Esophagus muscularis mucosa (tissue), 4 donors: ENCODE data around the gene SYNDIG1L. TPM values are rescaled to one million over a fixed set of nuclear protein-coding genes. Genes with fewer than 3 reads are reported as not detected.
"Not testable (repeated sequence)": the region's sequence is repeated elsewhere in the genome, so short reads cannot be mapped to it uniquely, and the experiment has no call there.

ENCODE experiments used
- DNase-seq: peaks from one replicate; pipeline ENCODE4 v3.0.0-alpha.2; 2017; ENCODE audit errors: extremely low spot score
- H3K27ac ChIP-seq, 4 donors: fragments of 200-600 bp; sonication (generic); replicated peaks in 1 of 4; 1 replicate in 3 of 4; 2 replicates in 1 of 4; pipeline ENCODE4 v1.5.1; 2016 to 2019; ENCODE audit warnings: mild to moderate bottlenecking in 1 of 4
- H3K27me3 ChIP-seq, 4 donors: fragments of 200-600 bp; sonication (generic); one replicate each; pipeline versions ENCODE4 v1.5.1 to v1.6.0; 2016 to 2019
- H3K36me3 ChIP-seq, 4 donors: fragments of 200-600 bp; sonication (generic); one replicate each; pipeline ENCODE4 v1.5.1; 2016 to 2019
- H3K4me1 ChIP-seq, 4 donors: fragments of 200-600 bp; sonication (generic); one replicate each; pipeline ENCODE4 v1.5.1; 2016 to 2019
- H3K4me3 ChIP-seq, 4 donors: fragments of 200-600 bp; sonication (generic); 1 replicate in 2 of 4; 2 replicates in 2 of 4; pipeline ENCODE4 v1.5.1; 2016 to 2019; ENCODE audit warnings: mild to moderate bottlenecking in 4 of 4, moderate library complexity in 1 of 4
- H3K9me3 ChIP-seq, 4 donors: fragments of 200-600 bp; sonication (generic); 1 replicate in 3 of 4; 2 replicates in 1 of 4; pipeline ENCODE4 v1.5.1; 2016 to 2019
- CTCF ChIP-seq, 3 experiments: fragments of 200-600 bp in 2 of 3; fragments of 450-650 bp in 1 of 3; sonication (generic) in 2 of 3; IDR thresholded peaks; one replicate each; pipeline ENCODE4 v1.5.1; 2017 to 2019; ENCODE audit warnings: antibody characterized with exemption in 3 of 3, mild to moderate bottlenecking in 2 of 3, moderate library complexity in 1 of 3
- EP300 ChIP-seq: sonication (generic); formaldehyde crosslinking; IDR thresholded peaks from one replicate; pipeline ENCODE4 v1.6.1; 2017; ENCODE audit warnings: antibody characterized with exemption
- POLR2A ChIP-seq: fragments of 450-650 bp; IDR thresholded peaks from one replicate; pipeline ENCODE4 v1.6.1; 2017; ENCODE audit warnings: antibody characterized with exemption, moderate library complexity, mild to moderate bottlenecking, low read depth
- POLR2AphosphoS5 ChIP-seq, 2 donors: sonication (generic); formaldehyde crosslinking; IDR thresholded peaks; one replicate each; pipeline ENCODE4 v1.6.1; 2017; ENCODE audit warnings: antibody characterized with exemption in 2 of 2
- WGBS: methylation state at CpG from one replicate; pipeline ENCODE4 v1.1.5; 2018; 5-methylcytosine and 5-hydroxymethylcytosine counted together
- intact Hi-C: fragments of 100-400 bp; cut with DNase I; formaldehyde crosslinking; loops from one replicate; pipeline ENCODE4 v1.15.1; 2023
- total RNA-seq, 4 donors: library from RNA; depleted of rRNA; stranded (reverse); fragments of >200 nt; gene quantifications; one replicate each; pipeline versions ENCODE4 v1.1.0 to v1.2.1, GENCODE V29; 2016

Gene SYNDIG1L
- total RNA-seq, 4 donors from 2014 or later: 0.29 to 0.65 (median 0.33) TPM; not detected in 1

GRCh38 chr14:74456684-74457564, 30.9 kb upstream of the SYNDIG1L start:
- Histone ChIP-seq H3K27ac (no peak overlapping the region), H3K4me3 (no peak overlapping the region), H3K9me3 (no peaks in the 10 kb centered on the region), H3K36me3 (no peaks in the 10 kb centered on the region), H3K4me1 (peaks cover 0 to 8% (median 3%) of the 10 kb centered on the region in 4 donors), H3K27me3 (no peaks in the 10 kb centered on the region)
- no peak for TF ChIP-seq EP300
- TF ChIP-seq CTCF (IDR thresholded peaks at IDR 0.05): no peak
- no peak for TF ChIP-seq POLR2AphosphoS5 (IDR thresholded peaks at IDR 0.05)
- TF ChIP-seq POLR2A: no peak
- WGBS: 77% methylated on average over 14 of the region's 17 CpGs
- intact Hi-C loops: no loop called here
- no peak for DNase-seq

- DNase-seq, H3K36me3 ChIP-seq, H3K4me1 ChIP-seq, H3K27me3 ChIP-seq, intact Hi-C loops, H3K9me3 ChIP-seq, H3K4me3 ChIP-seq, H3K27ac ChIP-seq: not testable (repeated sequence)
- WGBS: 77% methylated on average over 5 of the region's 5 CpGs
These were observed 28.4 kb upstream of the SYNDIG1L start for GRCh38 chr14:74454397-74454796.

- no peak overlapping the region for H3K4me3 ChIP-seq
- H3K27ac ChIP-seq: no peak overlapping the region
- no peak for DNase-seq
- no peaks in the 10 kb centered on the region for H3K36me3 ChIP-seq
- intact Hi-C loops: no loop called here
- H3K27me3 ChIP-seq: no peaks in the 10 kb centered on the region
- TF ChIP-seq CTCF (IDR thresholded peaks at IDR 0.05) (no peak), POLR2A (no peak), EP300 (no peak), POLR2AphosphoS5 (IDR thresholded peaks at IDR 0.05) (no peak)
- H3K4me1 ChIP-seq: no peaks in the 10 kb centered on the region
- 26% methylated on average over 3 of the region's 3 CpGs for WGBS
- no peaks in the 10 kb centered on the region for H3K9me3 ChIP-seq
These were observed 18.9 kb upstream of the SYNDIG1L start for GRCh38 chr14:74444866-74445265.

- Histone ChIP-seq H3K27ac (no peak overlapping the region), H3K27me3 (no peaks in the 10 kb centered on the region), H3K4me1 (peaks cover 0 to 6% (median 0%) of the 10 kb centered on the region in 4 donors), H3K36me3 (no peaks in the 10 kb centered on the region), H3K9me3 (no peaks in the 10 kb centered on the region), H3K4me3 (no peak overlapping the region)
- no peak for DNase-seq
- TF ChIP-seq EP300 (no peak), CTCF (IDR thresholded peaks at IDR 0.05) (no peak), POLR2A (no peak), POLR2AphosphoS5 (IDR thresholded peaks at IDR 0.05) (no peak)
- intact Hi-C loops: no loop called here
These were observed 16.7 kb upstream of the SYNDIG1L start for GRCh38 chr14:74442757-74443156.

- WGBS: 92% methylated on average over 3 of the region's 3 CpGs
- intact Hi-C loops: no loop called here
These were observed 15.1 kb upstream of the SYNDIG1L start for GRCh38 chr14:74441113-74441512.

More at GRCh38 chr14:74441113-74441512, 15.1 kb upstream of the SYNDIG1L start:
- DNase-seq: no peak
- Histone ChIP-seq H3K4me1 (peaks cover 0 to 6% (median 0%) of the 10 kb centered on the region in 4 donors), H3K9me3 (no peaks in the 10 kb centered on the region), H3K27me3 (no peaks in the 10 kb centered on the region), H3K4me3 (no peak overlapping the region), H3K27ac (no peak overlapping the region), H3K36me3 (no peaks in the 10 kb centered on the region)
- TF ChIP-seq POLR2AphosphoS5 (IDR thresholded peaks at IDR 0.05) (no peak), POLR2A (no peak), CTCF (IDR thresholded peaks at IDR 0.05) (no peak), EP300 (no peak)
